Hepatocyte (in vitro differentiated cells): ENCODE results near the gene COG6.

ENCODE experiments used
- EZH2 ChIP-seq: fragments of 200-600 bp; sonication (generic); IDR thresholded peaks from 2 replicates; pipeline ENCODE4 v1.6.1; 2016; ENCODE audit warnings: antibody characterized with exemption, mild to moderate bottlenecking, borderline replicate concordance
- TF ChIP-seq, protein P1 (sequence below): fragments of 200-600 bp; sonication (generic); IDR thresholded peaks from 2 replicates; pipeline ENCODE4 v1.5.1; 2016; ENCODE audit warnings: antibody characterized with exemption, mild to moderate bottlenecking; ENCODE audit not compliant: poor library complexity

DNA sequence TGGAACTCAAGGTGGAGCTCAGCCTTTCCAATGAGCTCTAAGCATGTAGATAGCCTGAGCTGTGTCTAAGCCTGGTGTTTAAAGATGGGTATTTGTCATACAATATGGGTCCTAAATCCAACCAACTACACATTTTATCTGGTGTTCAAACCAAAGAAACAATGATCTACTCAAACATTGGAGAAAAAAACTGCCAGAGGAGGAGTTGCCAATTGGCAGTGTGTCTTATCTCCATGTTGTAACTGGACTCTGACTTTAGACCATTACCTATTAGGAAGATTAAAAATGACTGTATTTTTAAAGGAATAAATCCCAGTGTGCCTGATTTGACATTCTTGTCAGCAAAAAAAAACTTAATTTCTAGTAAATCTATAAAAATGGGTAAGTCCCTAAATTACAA, 96.3 kb downstream of the COG6 start:
- TF ChIP-seq, protein P1, sequence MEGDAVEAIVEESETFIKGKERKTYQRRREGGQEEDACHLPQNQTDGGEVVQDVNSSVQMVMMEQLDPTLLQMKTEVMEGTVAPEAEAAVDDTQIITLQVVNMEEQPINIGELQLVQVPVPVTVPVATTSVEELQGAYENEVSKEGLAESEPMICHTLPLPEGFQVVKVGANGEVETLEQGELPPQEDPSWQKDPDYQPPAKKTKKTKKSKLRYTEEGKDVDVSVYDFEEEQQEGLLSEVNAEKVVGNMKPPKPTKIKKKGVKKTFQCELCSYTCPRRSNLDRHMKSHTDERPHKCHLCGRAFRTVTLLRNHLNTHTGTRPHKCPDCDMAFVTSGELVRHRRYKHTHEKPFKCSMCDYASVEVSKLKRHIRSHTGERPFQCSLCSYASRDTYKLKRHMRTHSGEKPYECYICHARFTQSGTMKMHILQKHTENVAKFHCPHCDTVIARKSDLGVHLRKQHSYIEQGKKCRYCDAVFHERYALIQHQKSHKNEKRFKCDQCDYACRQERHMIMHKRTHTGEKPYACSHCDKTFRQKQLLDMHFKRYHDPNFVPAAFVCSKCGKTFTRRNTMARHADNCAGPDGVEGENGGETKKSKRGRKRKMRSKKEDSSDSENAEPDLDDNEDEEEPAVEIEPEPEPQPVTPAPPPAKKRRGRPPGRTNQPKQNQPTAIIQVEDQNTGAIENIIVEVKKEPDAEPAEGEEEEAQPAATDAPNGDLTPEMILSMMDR: no peak
- TF ChIP-seq EZH2: no peak
